ENCODE results near the gene CASR. TPM values are rescaled to one million over a fixed set of nuclear protein-coding genes. Genes with fewer than 3 reads are reported as not detected.

Gene CASR
- total RNA-seq, 1 donor from 2014 or later, result not detected

Other genes starting within 250 kb of the CASR start
- 0.27 and 0.37 TPM in 2 replicates for gene ILDR1, start 161.4 kb upstream of the CASR start, total RNA-seq
- 5.4 and 6.4 TPM in 2 replicates for gene CD86, start 128.3 kb upstream of the CASR start, total RNA-seq
- gene CSTA, start 141.6 kb downstream of the CASR start, total RNA-seq, result not detected in 2 replicates
- gene MIX23, start 199.6 kb downstream of the CASR start, total RNA-seq, result 45.9 and 48.1 TPM in 2 replicates
- 38.4 and 41.4 TPM in 2 replicates for gene FAM162A, start 200.5 kb downstream of the CASR start, total RNA-seq
- 5.0 and 5.5 TPM in 2 replicates for gene WDR5B, start 232.4 kb downstream of the CASR start, total RNA-seq

Measured in T-helper 1 cell treated with Interleukin-12 subunit alpha and Interleukin-12 subunit beta and Interleukin-4 antibody, amounts not matched to agents 30 ng/mL and 1 ng/mL, for 36 hours (primary cell).